PFSK-1 (cell line): ENCODE results near the gene SCCPDH.

ENCODE experiments used
- FOXP2 ChIP-seq: optimal IDR thresholded peaks from 2 replicates; pipeline ENCODE3; 2011; ENCODE audit warnings: borderline replicate concordance, control low read depth, inconsistent platforms; ENCODE audit not compliant: insufficient read depth; ENCODE audit errors: extremely low read length, extremely low read depth
- POLR2AphosphoS5 ChIP-seq: IDR thresholded peaks from 2 replicates; pipeline ENCODE4 v1.6.1; 2012; ENCODE audit warnings: low read depth, mild to moderate bottlenecking, control low read depth, low read length, moderate library complexity
- SIN3A ChIP-seq: IDR thresholded peaks from 2 replicates; pipeline ENCODE4 v1.6.1; 2012; ENCODE audit warnings: mild to moderate bottlenecking, low read length, moderate library complexity, borderline replicate concordance; ENCODE audit not compliant: insufficient read depth
- TAF1 ChIP-seq: IDR thresholded peaks from 2 replicates; pipeline ENCODE4 v1.6.1; 2012; ENCODE audit warnings: low read length, control low read depth, borderline replicate concordance; ENCODE audit not compliant: insufficient read depth
- TF ChIP-seq, protein P1 (sequence below), 2 experiments: IDR thresholded peaks; 2 replicates each; pipeline versions ENCODE4 v1.6.1 to v1.8.0; 2011 to 2012; ENCODE audit warnings: low read depth in 2 of 2, low read length in 2 of 2, control low read depth in 1 of 2, inconsistent platforms in 1 of 2, mild to moderate bottlenecking in 1 of 2, moderate library complexity in 1 of 2; ENCODE audit not compliant: insufficient read depth in 1 of 2

The SCCPDH gene

DNA sequence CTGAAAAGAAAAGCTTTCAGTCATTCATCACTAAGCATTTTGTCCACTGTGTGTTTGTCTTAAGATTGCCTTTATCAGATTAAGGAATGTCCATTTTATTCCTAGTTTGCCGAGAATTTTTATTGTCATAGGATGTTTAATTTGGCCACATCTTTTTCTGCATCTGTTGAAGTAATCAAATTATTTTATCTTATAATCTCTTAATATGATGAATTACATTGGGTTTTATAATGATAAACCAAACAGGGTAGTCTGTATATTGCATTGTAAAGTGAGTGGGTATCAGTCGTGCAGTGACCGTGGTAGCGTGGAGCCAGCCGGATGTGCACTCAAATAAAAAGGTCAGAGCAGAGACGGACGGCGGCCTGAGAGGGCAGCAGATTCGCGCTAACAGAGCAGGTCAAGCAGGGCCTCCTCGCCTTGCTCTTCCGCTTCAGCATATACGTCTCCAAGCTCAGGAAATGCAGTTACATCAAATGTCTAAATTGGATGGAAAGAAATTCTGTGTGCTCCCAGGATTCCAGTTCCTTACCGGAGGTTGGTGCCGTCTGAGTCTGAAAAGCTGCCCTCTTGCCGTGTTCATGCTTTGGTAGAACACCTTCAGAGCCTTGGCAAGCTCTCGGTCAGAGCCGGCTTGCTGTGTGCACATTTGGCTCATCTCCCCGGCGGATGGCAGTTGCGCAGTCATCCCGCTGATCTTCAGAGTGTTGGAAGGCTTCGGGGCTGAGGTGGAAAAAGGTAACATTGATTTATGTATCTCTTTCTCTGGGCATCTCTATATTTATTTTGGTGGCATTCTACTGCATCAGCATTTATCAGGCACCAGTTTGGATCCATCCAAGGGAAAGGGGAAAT is 51.5 kb downstream of the SCCPDH start:
- TF ChIP-seq POLR2AphosphoS5 (no peak), FOXP2 (no peak), TAF1 (no peak), SIN3A (no peak)
- TF ChIP-seq, protein P1, sequence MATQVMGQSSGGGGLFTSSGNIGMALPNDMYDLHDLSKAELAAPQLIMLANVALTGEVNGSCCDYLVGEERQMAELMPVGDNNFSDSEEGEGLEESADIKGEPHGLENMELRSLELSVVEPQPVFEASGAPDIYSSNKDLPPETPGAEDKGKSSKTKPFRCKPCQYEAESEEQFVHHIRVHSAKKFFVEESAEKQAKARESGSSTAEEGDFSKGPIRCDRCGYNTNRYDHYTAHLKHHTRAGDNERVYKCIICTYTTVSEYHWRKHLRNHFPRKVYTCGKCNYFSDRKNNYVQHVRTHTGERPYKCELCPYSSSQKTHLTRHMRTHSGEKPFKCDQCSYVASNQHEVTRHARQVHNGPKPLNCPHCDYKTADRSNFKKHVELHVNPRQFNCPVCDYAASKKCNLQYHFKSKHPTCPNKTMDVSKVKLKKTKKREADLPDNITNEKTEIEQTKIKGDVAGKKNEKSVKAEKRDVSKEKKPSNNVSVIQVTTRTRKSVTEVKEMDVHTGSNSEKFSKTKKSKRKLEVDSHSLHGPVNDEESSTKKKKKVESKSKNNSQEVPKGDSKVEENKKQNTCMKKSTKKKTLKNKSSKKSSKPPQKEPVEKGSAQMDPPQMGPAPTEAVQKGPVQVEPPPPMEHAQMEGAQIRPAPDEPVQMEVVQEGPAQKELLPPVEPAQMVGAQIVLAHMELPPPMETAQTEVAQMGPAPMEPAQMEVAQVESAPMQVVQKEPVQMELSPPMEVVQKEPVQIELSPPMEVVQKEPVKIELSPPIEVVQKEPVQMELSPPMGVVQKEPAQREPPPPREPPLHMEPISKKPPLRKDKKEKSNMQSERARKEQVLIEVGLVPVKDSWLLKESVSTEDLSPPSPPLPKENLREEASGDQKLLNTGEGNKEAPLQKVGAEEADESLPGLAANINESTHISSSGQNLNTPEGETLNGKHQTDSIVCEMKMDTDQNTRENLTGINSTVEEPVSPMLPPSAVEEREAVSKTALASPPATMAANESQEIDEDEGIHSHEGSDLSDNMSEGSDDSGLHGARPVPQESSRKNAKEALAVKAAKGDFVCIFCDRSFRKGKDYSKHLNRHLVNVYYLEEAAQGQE (IDR thresholded peaks at IDR 0.05; ENCODE audit: insufficient read depth in 1 of 2, low read depth in 2 of 2, low read length in 2 of 2), result no peak

DNA sequence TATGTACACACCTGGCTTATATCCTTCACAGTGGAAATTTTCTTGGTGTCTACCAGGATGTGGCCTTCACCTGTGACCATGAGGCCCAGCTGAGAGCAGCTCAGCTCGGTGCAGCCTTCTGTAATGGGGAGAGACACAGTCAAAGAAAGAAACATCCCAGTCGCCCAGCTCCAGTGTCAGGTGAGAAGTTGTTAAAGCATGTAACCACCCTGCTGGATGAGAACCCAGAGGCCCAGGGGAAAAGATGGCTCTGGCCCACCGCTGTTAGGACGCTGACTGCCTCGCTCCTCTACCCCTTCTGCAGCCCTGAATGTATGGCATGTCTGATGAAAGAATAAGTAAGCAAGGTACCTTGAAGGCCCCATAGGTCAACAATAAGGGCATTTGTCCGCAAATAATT is 52.7 kb downstream of the SCCPDH start:
- TF ChIP-seq TAF1, result no peak
- TF ChIP-seq POLR2AphosphoS5, result no peak
- no peak for TF ChIP-seq SIN3A
- no peak for TF ChIP-seq FOXP2
- TF ChIP-seq, protein P1 (IDR thresholded peaks at IDR 0.05; ENCODE audit: insufficient read depth in 1 of 2, low read depth in 2 of 2, low read length in 2 of 2), result no peak

DNA sequence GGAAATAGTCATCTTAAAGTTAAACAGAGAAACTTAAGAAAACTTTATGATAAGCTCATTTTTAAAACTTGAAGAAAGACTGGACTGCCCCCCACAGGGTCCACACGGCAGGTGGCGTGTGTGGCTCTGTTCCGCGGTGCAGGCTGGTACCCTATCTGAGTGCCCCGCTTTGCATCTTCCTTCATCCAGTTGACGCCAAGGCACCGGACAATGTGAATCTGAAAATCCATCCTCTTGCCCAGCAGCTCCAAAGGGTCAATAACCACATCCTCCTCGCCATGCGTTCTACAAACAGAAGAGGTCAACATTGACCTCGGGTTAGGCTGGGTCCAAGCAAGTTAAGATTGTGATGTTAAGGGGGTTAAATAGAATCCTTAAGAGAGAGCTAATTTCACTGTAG is 54.5 kb downstream of the SCCPDH start:
- TF ChIP-seq, protein P1 (IDR thresholded peaks at IDR 0.05; ENCODE audit: insufficient read depth in 1 of 2, low read depth in 2 of 2, low read length in 2 of 2), result no peak
- no peak for TF ChIP-seq TAF1
- no peak for TF ChIP-seq POLR2AphosphoS5
- TF ChIP-seq FOXP2, result no peak
- no peak for TF ChIP-seq SIN3A

DNA sequence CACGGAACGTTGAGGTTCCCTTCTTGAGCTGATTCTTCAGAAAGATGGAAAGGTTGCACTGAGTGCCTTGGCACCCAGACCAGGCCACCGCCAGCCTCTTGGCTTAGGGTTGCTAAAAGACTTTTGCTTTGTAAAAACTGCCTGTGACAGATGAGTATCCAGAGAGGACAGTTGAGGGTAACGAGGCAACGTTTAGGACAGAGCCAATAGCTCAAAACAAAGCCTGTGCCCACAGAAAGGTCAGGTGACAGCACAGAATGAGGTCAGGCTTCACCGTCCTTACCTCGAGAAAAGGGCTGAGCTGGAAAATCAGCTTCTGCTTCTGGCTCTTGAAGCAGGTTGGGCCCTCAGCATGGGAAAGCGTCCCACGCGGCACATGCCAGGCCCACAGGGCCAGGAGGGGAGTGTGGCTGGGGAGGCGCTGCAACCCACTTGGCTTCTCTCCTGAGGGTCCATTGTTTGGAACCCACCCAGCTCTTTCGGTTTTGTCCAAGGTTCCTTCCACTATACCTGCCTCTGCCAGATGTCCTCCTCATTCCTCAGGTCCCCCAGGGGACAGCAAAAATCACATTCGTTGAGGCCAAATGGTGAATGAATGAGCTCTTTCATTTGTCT is 55.5 kb downstream of the SCCPDH start:
- TF ChIP-seq SIN3A (no peak), FOXP2 (no peak), POLR2AphosphoS5 (no peak), TAF1 (no peak)
- TF ChIP-seq, protein P1 (IDR thresholded peaks at IDR 0.05; ENCODE audit: insufficient read depth in 1 of 2, low read depth in 2 of 2, low read length in 2 of 2), result no peak
